Measurements from ENCODE around the gene CCDC197.

DNA sequence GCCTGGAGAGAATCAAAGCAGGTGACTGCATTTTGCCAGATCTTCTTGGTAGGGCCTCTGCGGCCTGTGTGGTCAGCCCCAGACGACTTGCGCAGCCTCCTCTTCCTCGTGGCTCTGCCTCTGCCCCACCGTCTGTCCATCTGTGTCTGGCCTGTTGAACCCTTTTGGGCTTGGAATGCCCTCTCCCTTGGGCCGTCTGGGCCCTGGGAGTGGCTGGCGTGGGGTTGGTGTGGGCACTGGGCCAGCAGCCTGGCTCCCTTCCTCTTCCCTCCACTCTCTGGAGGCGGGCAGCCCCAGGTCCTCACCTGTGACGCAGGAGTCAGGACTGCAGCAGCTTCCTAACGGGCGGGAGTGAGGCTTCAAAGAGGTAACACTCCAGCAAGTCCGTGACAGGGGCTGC lies 9.7 kb upstream of the CCDC197 start:
- TF ChIP-seq, protein P1, sequence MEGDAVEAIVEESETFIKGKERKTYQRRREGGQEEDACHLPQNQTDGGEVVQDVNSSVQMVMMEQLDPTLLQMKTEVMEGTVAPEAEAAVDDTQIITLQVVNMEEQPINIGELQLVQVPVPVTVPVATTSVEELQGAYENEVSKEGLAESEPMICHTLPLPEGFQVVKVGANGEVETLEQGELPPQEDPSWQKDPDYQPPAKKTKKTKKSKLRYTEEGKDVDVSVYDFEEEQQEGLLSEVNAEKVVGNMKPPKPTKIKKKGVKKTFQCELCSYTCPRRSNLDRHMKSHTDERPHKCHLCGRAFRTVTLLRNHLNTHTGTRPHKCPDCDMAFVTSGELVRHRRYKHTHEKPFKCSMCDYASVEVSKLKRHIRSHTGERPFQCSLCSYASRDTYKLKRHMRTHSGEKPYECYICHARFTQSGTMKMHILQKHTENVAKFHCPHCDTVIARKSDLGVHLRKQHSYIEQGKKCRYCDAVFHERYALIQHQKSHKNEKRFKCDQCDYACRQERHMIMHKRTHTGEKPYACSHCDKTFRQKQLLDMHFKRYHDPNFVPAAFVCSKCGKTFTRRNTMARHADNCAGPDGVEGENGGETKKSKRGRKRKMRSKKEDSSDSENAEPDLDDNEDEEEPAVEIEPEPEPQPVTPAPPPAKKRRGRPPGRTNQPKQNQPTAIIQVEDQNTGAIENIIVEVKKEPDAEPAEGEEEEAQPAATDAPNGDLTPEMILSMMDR (IDR thresholded peaks at IDR 0.05; ENCODE audit: insufficient read depth, low read length, poor library complexity, severe bottlenecking) = no peak
- TF ChIP-seq EZH2phosphoT487 (conservative IDR thresholded peaks at IDR 0.05; ENCODE audit: low read length) = no peak

All from SU-DHL-6 (cell line).